Neural progenitor cell (in vitro differentiated cells): ENCODE data around the gene TRIM41.
A peak's percentile ranks its signal among the peaks of the same experiment; 100 is the strongest.

Experiments
- CTCF ChIP-seq: fragments of 200-600 bp; sonication (generic); IDR thresholded peaks from 2 replicates; pipeline ENCODE4 v1.5.1; 2017; ENCODE audit warnings: antibody characterized with exemption, mild to moderate bottlenecking
- EZH2 ChIP-seq: fragments of 200-600 bp; sonication (generic); IDR thresholded peaks from 2 replicates; pipeline ENCODE4 v1.6.1; 2017; ENCODE audit warnings: antibody characterized with exemption, mild to moderate bottlenecking, moderate library complexity

- no peak for TF ChIP-seq CTCF
- peak; percentile 25 for TF ChIP-seq EZH2
Measured at GRCh38 chr5:181204113-181204825, 18.8 kb upstream of the TRIM41 start.
